Liver (tissue), 3 donors: ENCODE results near the gene MFNG.

ENCODE experiments used
- FOXA1 ChIP-seq: IDR thresholded peaks from 2 replicates; pipeline ENCODE4 v1.6.1; 2016; ENCODE audit warnings: antibody characterized with exemption
- HNF4G ChIP-seq: IDR thresholded peaks from 2 replicates; pipeline ENCODE4 v1.6.1; 2016; ENCODE audit warnings: antibody characterized with exemption
- NR2F2 ChIP-seq: IDR thresholded peaks from 2 replicates; pipeline ENCODE4 v1.6.1; 2016; ENCODE audit warnings: antibody characterized with exemption
- TF ChIP-seq, protein P1 (sequence below): fragments of 150-350 bp; IDR thresholded peaks from 2 replicates; pipeline ENCODE4 v1.5.1; 2017; ENCODE audit warnings: improper control_type of control experiment, low read depth, low read length; ENCODE audit not compliant: missing input control
- donor health status: healthy.
- donor health status: healthy.

DNA sequence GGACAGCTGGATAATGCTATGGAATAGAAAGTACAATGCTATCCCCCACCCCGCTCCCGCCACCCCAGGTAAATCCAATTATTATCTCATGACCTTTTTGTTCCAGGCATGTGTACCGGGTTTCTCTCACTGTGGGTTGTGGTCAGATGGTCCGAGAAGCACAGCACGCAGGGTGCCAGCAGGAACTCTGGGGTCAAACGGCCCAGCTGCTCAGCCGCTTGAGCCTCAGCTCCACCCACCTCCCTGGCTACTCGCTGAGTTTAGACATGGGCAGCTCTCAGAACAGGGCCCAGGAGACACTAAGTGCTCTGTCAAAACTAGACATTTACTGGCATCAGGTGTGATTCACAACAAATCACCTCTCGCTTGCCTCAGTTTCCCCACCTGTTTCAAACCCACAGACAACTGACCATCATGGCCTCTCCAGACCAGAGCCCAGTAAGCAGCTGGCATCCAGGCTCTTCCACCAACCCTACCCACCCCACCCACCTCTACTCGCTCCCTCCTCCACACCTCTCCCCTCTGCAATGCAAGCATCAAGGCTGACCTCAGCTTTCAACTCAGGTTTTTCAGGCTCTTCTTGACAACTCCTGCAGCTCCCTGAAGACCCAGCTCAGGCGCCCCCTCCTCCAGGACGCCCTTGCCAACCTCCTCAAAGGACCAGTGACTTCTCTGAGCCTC, 13.0 kb upstream of the MFNG start:
- TF ChIP-seq, protein P1, sequence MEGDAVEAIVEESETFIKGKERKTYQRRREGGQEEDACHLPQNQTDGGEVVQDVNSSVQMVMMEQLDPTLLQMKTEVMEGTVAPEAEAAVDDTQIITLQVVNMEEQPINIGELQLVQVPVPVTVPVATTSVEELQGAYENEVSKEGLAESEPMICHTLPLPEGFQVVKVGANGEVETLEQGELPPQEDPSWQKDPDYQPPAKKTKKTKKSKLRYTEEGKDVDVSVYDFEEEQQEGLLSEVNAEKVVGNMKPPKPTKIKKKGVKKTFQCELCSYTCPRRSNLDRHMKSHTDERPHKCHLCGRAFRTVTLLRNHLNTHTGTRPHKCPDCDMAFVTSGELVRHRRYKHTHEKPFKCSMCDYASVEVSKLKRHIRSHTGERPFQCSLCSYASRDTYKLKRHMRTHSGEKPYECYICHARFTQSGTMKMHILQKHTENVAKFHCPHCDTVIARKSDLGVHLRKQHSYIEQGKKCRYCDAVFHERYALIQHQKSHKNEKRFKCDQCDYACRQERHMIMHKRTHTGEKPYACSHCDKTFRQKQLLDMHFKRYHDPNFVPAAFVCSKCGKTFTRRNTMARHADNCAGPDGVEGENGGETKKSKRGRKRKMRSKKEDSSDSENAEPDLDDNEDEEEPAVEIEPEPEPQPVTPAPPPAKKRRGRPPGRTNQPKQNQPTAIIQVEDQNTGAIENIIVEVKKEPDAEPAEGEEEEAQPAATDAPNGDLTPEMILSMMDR = no peak
- TF ChIP-seq FOXA1 (no peak), NR2F2 (no peak), HNF4G (no peak)
